ENCODE data around the gene C2orf92. TPM values are rescaled to one million over a fixed set of nuclear protein-coding genes. Genes with fewer than 3 reads are reported as not detected.

The C2orf92 gene
- total RNA-seq, 2 experiments from 2014 or later = 2.7 to 2.8 TPM

DNA sequence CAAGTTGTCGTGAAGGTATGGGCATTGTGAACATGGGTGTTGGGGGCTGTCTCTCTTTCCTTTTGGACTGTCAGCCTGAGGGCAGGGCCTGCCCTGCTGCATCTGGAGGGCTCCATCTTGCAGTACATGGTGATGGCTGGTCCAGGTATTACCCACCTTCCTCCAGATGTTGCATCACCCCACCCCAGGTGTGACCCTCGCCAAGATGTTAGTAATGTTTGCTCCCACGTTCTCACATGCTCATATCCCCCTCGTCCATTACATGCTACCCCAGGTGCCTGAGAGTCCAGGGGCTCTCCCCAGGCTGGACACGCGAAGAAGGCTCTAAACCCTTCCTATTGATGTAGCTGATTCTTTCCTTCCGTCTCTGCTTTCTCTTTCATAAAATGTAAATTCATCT is 57.8 kb downstream of the C2orf92 start:
- H3K27me3 Mint-ChIP-seq (ENCODE audit: low read depth) = no peaks in the 10 kb centered on the region
- no peak overlapping the region for H3K4me3 Mint-ChIP-seq
- peaks cover 56% of the 10 kb centered on the region for H3K4me1 Mint-ChIP-seq (ENCODE audit: low read depth)
- no peak for DNase-seq
- H3K9me3 Mint-ChIP-seq = peaks cover 5% of the 10 kb centered on the region
- intact Hi-C loops (cut with micrococcal nuclease) = no loop called here
- CTCF ChIA-PET = interaction anchor here (0.6 to 6.5 kb wide), 6 partner anchors 9 to 26 kb away, joined by 3 to 34 read pairs (median 5); no protein-coding TSS in a partner anchor
- H3K27ac Mint-ChIP-seq = peak overlapping the region; percentile 78
- H3K36me3 Mint-ChIP-seq (ENCODE audit: low read depth) = peaks cover 75% of the 10 kb centered on the region

- H3K4me3 Mint-ChIP-seq = no peak overlapping the region
- CTCF ChIA-PET = interaction anchor here (0.6 to 6.5 kb wide), 7 partner anchors 12 to 25 kb away, joined by 3 to 34 read pairs (median 3); partner anchors contain the start of gene ZAP70
- peaks cover 73% of the 10 kb centered on the region for H3K36me3 Mint-ChIP-seq (ENCODE audit: low read depth)
- DNase-seq = peak; percentile 17
- peaks cover 5% of the 10 kb centered on the region for H3K9me3 Mint-ChIP-seq
- no peaks in the 10 kb centered on the region for H3K27me3 Mint-ChIP-seq (ENCODE audit: low read depth)
- peak overlapping the region; percentile 78 for H3K27ac Mint-ChIP-seq
- intact Hi-C loops (cut with micrococcal nuclease) = no loop called here
- H3K4me1 Mint-ChIP-seq (ENCODE audit: low read depth) = peaks cover 51% of the 10 kb centered on the region
Measured at GRCh38 chr2:97728091-97728731, 58.7 kb downstream of the C2orf92 start.

DNA sequence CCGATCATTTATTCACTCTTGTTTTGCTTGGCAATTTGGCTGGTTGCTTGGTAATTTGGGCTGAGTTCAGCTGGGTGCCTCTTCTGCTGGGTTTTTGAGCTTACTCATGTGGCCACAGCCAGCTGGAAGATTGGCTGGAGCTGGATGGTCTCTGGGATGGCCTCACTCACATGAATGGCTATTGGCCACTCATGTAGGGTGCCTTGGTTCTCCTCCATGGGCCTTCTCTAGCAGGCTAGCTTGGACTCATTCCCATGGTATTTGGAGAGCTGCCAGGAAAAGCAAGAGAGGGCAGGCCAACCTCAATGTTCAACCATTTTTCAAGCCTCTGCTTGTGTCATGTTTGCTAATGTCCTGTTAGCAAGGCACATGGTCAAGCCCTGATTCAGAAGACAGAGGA is 60.7 kb downstream of the C2orf92 start:
- intact Hi-C loops (cut with micrococcal nuclease) = no loop called here
- DNase-seq = no peak
- no peak overlapping the region for H3K27ac Mint-ChIP-seq
- H3K9me3 Mint-ChIP-seq = peaks cover 5% of the 10 kb centered on the region
- no peaks in the 10 kb centered on the region for H3K27me3 Mint-ChIP-seq (ENCODE audit: low read depth)
- H3K4me3 Mint-ChIP-seq = no peak overlapping the region
- H3K4me1 Mint-ChIP-seq (ENCODE audit: low read depth) = peaks cover 42% of the 10 kb centered on the region
- H3K36me3 Mint-ChIP-seq (ENCODE audit: low read depth) = peaks cover 73% of the 10 kb centered on the region
- CTCF ChIA-PET = interaction anchor here (0.7 to 6.5 kb wide), 4 partner anchors 10 to 28 kb away, joined by 3 to 34 read pairs (median 6); no protein-coding TSS in a partner anchor

GRCh38 chr2:97731274-97732020 is 61.9 kb downstream of the C2orf92 start:
- peaks cover 65% of the 10 kb centered on the region for H3K36me3 Mint-ChIP-seq (ENCODE audit: low read depth)
- intact Hi-C loops (cut with micrococcal nuclease) = no loop called here
- H3K9me3 Mint-ChIP-seq = peaks cover 5% of the 10 kb centered on the region
- DNase-seq = no peak
- no peak overlapping the region for H3K4me3 Mint-ChIP-seq
- peak overlapping the region; percentile 79 for H3K27ac Mint-ChIP-seq
- H3K27me3 Mint-ChIP-seq (ENCODE audit: low read depth) = no peaks in the 10 kb centered on the region
- H3K4me1 Mint-ChIP-seq (ENCODE audit: low read depth) = peaks cover 33% of the 10 kb centered on the region
- CTCF ChIA-PET = interaction anchor here (1.0 to 6.5 kb wide), 4 partner anchors 9 to 31 kb away, joined by 3 to 34 read pairs (median 4); no protein-coding TSS in a partner anchor

DNA sequence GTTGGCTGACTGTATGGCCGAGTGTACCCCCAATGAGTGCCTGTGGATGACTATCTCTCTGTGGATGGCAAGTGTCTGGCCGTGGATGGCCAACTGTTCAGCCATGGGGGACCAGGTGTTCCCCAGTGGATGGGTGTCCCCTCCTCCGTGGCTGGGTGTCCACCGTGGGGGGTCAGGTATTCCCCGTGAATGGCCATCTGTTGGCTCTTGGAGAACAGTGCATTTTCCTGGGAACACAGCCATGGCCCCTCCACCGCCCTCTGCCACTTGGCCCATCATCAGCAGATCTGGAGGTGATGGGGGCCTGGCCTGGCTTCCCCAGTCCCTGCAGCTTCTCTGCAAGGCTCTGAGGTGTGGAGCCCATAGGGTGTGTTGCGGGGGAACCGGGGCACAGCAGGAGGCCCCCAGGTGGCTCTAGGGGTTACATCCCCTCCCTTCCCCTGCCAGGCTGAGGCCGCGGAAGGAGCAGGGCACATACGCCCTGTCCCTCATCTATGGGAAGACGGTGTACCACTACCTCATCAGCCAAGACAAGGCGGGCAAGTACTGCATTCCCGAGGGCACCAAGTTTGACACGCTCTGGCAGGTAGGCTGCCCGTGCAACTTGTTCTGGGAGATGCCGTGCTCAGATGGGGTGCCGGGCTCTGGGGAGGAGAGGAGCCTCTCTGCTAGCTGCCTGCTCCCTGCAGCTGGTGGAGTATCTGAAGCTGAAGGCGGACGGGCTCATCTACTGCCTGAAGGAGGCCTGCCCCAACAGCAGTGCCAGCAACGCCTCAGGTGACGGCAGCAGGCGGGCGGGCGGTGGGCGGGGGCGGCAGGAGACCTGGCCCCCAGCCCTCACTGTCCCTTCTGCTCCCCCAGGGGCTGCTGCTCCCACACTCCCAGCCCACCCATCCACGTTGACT is 63.2 kb downstream of the C2orf92 start:
- no peak for DNase-seq
- Mint-ChIP-seq H3K36me3 (ENCODE audit: low read depth) (peaks cover 57% of the 10 kb centered on the region), H3K4me3 (no peak overlapping the region), H3K9me3 (peaks cover 5% of the 10 kb centered on the region), H3K27ac (no peak overlapping the region), H3K27me3 (ENCODE audit: low read depth) (no peaks in the 10 kb centered on the region), H3K4me1 (ENCODE audit: low read depth) (peaks cover 23% of the 10 kb centered on the region)
- CTCF ChIA-PET = interaction anchor here (1.0 kb wide), 1 partner anchor 9 kb away, joined by 4 read pairs; no protein-coding TSS in a partner anchor
- intact Hi-C loops (cut with micrococcal nuclease) = no loop called here

DNA sequence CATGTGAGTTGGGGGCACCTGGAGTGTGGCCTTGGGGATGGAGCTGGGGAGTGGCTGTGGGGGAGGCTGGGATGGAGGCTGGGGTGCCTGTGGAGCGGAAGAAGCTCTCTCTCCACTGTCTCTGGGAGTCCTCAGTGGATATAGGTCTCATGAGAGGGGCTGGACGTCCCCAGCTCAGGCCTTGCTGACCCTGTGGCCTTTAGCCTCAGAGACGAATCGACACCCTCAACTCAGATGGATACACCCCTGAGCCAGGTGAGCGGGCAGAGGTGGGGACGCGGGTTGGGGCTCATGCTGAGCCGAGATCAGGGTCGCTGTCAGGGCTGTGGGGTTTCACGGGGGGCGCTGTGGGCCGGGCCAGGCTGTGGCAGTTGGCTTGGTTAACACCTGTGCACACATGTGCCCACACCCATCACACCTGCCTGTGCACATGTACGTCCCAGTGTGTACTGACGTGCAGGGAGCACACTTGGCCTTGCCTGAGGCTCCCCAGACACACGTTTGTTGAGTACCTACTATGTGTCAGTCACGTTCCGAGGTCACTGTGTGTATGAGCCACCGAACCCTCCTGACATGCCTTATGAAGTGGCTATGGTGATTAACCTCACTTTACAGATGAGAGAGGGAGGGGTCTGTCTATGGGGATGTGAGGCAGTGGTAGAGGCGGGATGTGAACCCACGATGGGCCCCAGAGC is 64.0 kb downstream of the C2orf92 start:
- Mint-ChIP-seq H3K27me3 (ENCODE audit: low read depth) (no peaks in the 10 kb centered on the region), H3K36me3 (ENCODE audit: low read depth) (peaks cover 53% of the 10 kb centered on the region), H3K27ac (no peak overlapping the region), H3K4me1 (ENCODE audit: low read depth) (peaks cover 15% of the 10 kb centered on the region), H3K4me3 (no peak overlapping the region), H3K9me3 (peaks cover 5% of the 10 kb centered on the region)
- CTCF ChIA-PET = no interaction called here
- no peak for DNase-seq
- intact Hi-C loops (cut with micrococcal nuclease) = no loop called here

DNA sequence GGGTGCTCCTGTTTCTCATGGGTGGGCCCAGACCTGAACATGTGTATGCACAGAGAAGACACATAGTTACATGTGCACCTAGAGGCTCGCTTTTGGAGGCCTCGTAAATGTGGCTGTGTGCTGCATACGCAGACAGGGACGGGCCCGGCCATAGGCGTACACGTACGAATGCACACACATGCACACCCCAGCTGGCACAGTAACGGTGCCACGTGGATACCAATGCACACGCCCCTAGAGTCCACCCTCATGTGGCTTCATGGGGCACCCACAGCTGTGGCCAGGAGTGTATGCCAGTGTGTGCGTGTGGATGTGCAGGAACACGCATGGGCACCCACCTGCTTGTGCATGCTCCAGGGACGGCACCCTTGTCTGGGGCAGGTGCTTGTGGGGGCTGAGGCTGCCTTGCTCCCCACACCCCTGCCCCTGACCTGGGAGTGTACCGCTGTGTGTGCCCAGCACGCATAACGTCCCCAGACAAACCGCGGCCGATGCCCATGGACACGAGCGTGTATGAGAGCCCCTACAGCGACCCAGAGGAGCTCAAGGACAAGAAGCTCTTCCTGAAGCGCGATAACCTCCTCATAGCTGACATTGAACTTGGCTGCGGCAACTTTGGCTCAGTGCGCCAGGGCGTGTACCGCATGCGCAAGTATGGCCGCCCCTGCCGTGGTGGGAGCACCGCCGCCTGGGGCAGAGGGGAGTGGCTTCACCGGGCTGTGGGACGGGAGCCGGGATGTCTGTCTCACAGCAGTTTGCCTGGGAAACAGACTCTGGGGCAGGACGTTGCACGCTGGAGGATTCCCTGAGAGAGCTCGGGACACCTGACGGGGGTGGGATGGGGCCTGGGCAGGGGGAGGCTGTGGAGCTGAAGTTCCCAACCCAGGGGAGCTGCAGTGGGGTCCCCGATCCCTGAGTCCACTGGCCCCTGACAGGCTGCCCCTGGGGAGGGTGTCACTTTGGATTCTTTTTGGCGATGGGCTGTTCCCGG is 64.8 kb downstream of the C2orf92 start:
- intact Hi-C loops (cut with micrococcal nuclease) = no loop called here
- Mint-ChIP-seq H3K27ac (no peak overlapping the region), H3K9me3 (peaks cover 2% of the 10 kb centered on the region), H3K4me3 (no peak overlapping the region), H3K36me3 (ENCODE audit: low read depth) (peaks cover 51% of the 10 kb centered on the region), H3K27me3 (ENCODE audit: low read depth) (no peaks in the 10 kb centered on the region), H3K4me1 (ENCODE audit: low read depth) (peaks cover 10% of the 10 kb centered on the region)
- DNase-seq = no peak
- CTCF ChIA-PET = interaction anchor here (0.6 to 2.1 kb wide), 3 partner anchors 8 to 590 kb away, joined by 3 to 6 read pairs (median 3); no protein-coding TSS in a partner anchor

DNA sequence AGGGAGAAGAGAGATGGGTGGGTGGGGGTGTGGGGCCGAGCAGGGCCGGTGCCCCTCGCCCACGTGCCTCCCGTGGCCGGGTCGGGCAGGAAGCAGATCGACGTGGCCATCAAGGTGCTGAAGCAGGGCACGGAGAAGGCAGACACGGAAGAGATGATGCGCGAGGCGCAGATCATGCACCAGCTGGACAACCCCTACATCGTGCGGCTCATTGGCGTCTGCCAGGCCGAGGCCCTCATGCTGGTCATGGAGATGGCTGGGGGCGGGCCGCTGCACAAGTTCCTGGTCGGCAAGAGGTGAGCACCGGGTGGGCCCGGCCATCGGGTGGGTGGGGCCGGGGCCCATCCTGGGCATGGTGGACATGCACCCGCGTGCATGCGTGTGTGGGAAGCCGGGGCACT is 65.6 kb downstream of the C2orf92 start:
- DNase-seq = no peak

GRCh38 chr2:97736185-97736584 is 66.7 kb downstream of the C2orf92 start:
- no peak for DNase-seq
- Mint-ChIP-seq H3K36me3 (ENCODE audit: low read depth) (peaks cover 44% of the 10 kb centered on the region), H3K4me1 (ENCODE audit: low read depth) (peaks cover 14% of the 10 kb centered on the region), H3K9me3 (no peaks in the 10 kb centered on the region), H3K27ac (no peak overlapping the region), H3K4me3 (no peak overlapping the region), H3K27me3 (ENCODE audit: low read depth) (no peaks in the 10 kb centered on the region)
- intact Hi-C loops (cut with micrococcal nuclease) = no loop called here
- CTCF ChIA-PET = interaction anchor here (0.6 to 2.1 kb wide), 3 partner anchors 10 to 453 kb away, joined by 3 to 6 read pairs (median 3); no protein-coding TSS in a partner anchor

More for the DNA sequence above, 65.6 kb downstream of the C2orf92 start:
- H3K27ac Mint-ChIP-seq = no peak overlapping the region
- intact Hi-C loops (cut with micrococcal nuclease) = no loop called here
- peaks cover 46% of the 10 kb centered on the region for H3K36me3 Mint-ChIP-seq (ENCODE audit: low read depth)
- peaks cover 1% of the 10 kb centered on the region for H3K9me3 Mint-ChIP-seq
- H3K4me3 Mint-ChIP-seq = no peak overlapping the region
- no peaks in the 10 kb centered on the region for H3K27me3 Mint-ChIP-seq (ENCODE audit: low read depth)
- peaks cover 10% of the 10 kb centered on the region for H3K4me1 Mint-ChIP-seq (ENCODE audit: low read depth)
- CTCF ChIA-PET = interaction anchor here (2.1 kb wide), 1 partner anchor 9 kb away, joined by 6 read pairs; no protein-coding TSS in a partner anchor

- no peak overlapping the region for H3K4me3 Mint-ChIP-seq
- intact Hi-C loops (cut with micrococcal nuclease) = no loop called here
- peaks cover 42% of the 10 kb centered on the region for H3K36me3 Mint-ChIP-seq (ENCODE audit: low read depth)
- H3K9me3 Mint-ChIP-seq = no peaks in the 10 kb centered on the region
- H3K27ac Mint-ChIP-seq = no peak overlapping the region
- H3K27me3 Mint-ChIP-seq (ENCODE audit: low read depth) = no peaks in the 10 kb centered on the region
- DNase-seq = no peak
- peaks cover 14% of the 10 kb centered on the region for H3K4me1 Mint-ChIP-seq (ENCODE audit: low read depth)
- CTCF ChIA-PET = interaction anchor here (0.6 to 2.1 kb wide), 3 partner anchors 11 to 452 kb away, joined by 3 to 6 read pairs (median 3); no protein-coding TSS in a partner anchor
Measured at GRCh38 chr2:97736608-97737330, 67.3 kb downstream of the C2orf92 start.

Data from activated naive CD4-positive, alpha-beta T cell treated with anti-CD3 and anti-CD28 coated beads for 36 hours (primary cell).